ENCODE results near the gene PLB1. TPM values are rescaled to one million over a fixed set of nuclear protein-coding genes. Genes with fewer than 3 reads are reported as not detected.
"Not testable (repeated sequence)": the region's sequence is repeated elsewhere in the genome, so short reads cannot be mapped to it uniquely, and the experiment has no call there.

PLB1 gene
- total and polyA plus RNA-seq, 2 experiments from 2014 or later: 0.06 to 0.21 TPM

- TF ChIP-seq CTCF (conservative IDR thresholded peaks at IDR 0.05; ENCODE audit: low read depth in 2 of 2): no peak
- no peak for TF ChIP-seq ZNF331 (CRISPR knock-in tag; IDR thresholded peaks at IDR 0.05; ENCODE audit: low read depth)
- no peak for TF ChIP-seq POLR2AphosphoS5 (IDR thresholded peaks at IDR 0.05; ENCODE audit: low read depth)
Measured at GRCh38 chr2:28547906-28548600, 52.2 kb downstream of the PLB1 start (continued).

GRCh38 chr2:28550345-28550744 lies 54.5 kb downstream of the PLB1 start:
- H3K4me3 Mint-ChIP-seq; H3F3A ChIP-seq (replicated peaks; ENCODE audit: low read depth); DNase-seq (ENCODE audit: low spot score); H3K9me2 ChIP-seq (ENCODE audit: insufficient read depth); H3K9me3 Mint-ChIP-seq; H3K4me1 ChIP-seq (ENCODE audit: insufficient read depth); H3K4me3 ChIP-seq; ATAC-seq; H3K36me3 Mint-ChIP-seq (ENCODE audit: low read depth); H3K27me3 ChIP-seq (ENCODE audit: insufficient read depth); H3K4me1 Mint-ChIP-seq; H2AFZ ChIP-seq; H3K27ac Mint-ChIP-seq; H3K79me2 ChIP-seq (replicated peaks; ENCODE audit: insufficient read depth); H3K36me3 ChIP-seq (ENCODE audit: insufficient read depth); H4K20me1 ChIP-seq (replicated peaks; ENCODE audit: insufficient read depth); H3K27me3 Mint-ChIP-seq (ENCODE audit: insufficient read depth, low read depth, poor library complexity); H3K4me2 ChIP-seq; H3K27ac ChIP-seq (ENCODE audit: low read depth): not testable (repeated sequence)

- Mint-ChIP-seq H3K4me3 (no peak overlapping the region), H3K9me3 (no peaks in the 10 kb centered on the region), H3K4me1 (no peaks in the 10 kb centered on the region), H3K27me3 (ENCODE audit: insufficient read depth, low read depth, poor library complexity) (peaks cover 2% of the 10 kb centered on the region), H3K27ac (no peak overlapping the region), H3K36me3 (ENCODE audit: low read depth) (no peaks in the 10 kb centered on the region)
- DNase-seq (ENCODE audit: low spot score) (no peak), ATAC-seq (no peak)
- no peaks in the 10 kb centered on the region for H3K79me2 ChIP-seq (replicated peaks; ENCODE audit: insufficient read depth)
- no peak overlapping the region for H3K4me2 ChIP-seq
- no peak for TF ChIP-seq NANOG (IDR thresholded peaks at IDR 0.05; ENCODE audit: borderline replicate concordance)
- no peak for TF ChIP-seq ZNF114 (CRISPR knock-in tag; IDR thresholded peaks at IDR 0.05)
- no peak for TF ChIP-seq ZNF462 (CRISPR knock-in tag; IDR thresholded peaks at IDR 0.05)
- no peak for TF ChIP-seq ZNF331 (CRISPR knock-in tag; IDR thresholded peaks at IDR 0.05; ENCODE audit: low read depth)
- no peak for TF ChIP-seq CREB1 (CRISPR knock-in tag; IDR thresholded peaks at IDR 0.05; ENCODE audit: low read depth)
- no peak for TF ChIP-seq EZH2phosphoT487 (IDR thresholded peaks at IDR 0.05; ENCODE audit: unreplicated experiment)
- H3K9me2 ChIP-seq (ENCODE audit: insufficient read depth): no peaks in the 10 kb centered on the region
- H3K36me3 ChIP-seq (ENCODE audit: insufficient read depth): no peaks in the 10 kb centered on the region
- no peak overlapping the region for H3K4me3 ChIP-seq
- H3F3A ChIP-seq (replicated peaks; ENCODE audit: low read depth): no peaks in the 10 kb centered on the region
- H2AFZ ChIP-seq: no peak overlapping the region
- H3K27ac ChIP-seq (ENCODE audit: low read depth): no peak overlapping the region
- no peaks in the 10 kb centered on the region for H4K20me1 ChIP-seq (replicated peaks; ENCODE audit: insufficient read depth)
- H3K4me1 ChIP-seq (ENCODE audit: insufficient read depth): no peaks in the 10 kb centered on the region
- H3K27me3 ChIP-seq (ENCODE audit: insufficient read depth): no peaks in the 10 kb centered on the region
Measured at GRCh38 chr2:28552045-28552823, 56.4 kb downstream of the PLB1 start.
